IMR-90 (cell line): Measurements from ENCODE around the gene CRIM1.
A peak's percentile ranks its signal among the peaks of the same experiment; 100 is the strongest.

Source experiments
- CEBPB ChIP-seq: IDR thresholded peaks from 2 replicates; pipeline ENCODE4 v1.6.1; 2012; ENCODE audit warnings: low read depth, low read length, improper control_type of control experiment
- FOS ChIP-seq: fragments of 150-350 bp; IDR thresholded peaks from 2 replicates; pipeline ENCODE4 v1.6.1; 2016; ENCODE audit warnings: low read depth, low read length
- MAFK ChIP-seq: IDR thresholded peaks from 2 replicates; pipeline ENCODE4 v1.6.1; 2012; ENCODE audit warnings: low read depth, low read length, improper control_type of control experiment
- MXI1 ChIP-seq: IDR thresholded peaks from 2 replicates; pipeline ENCODE4 v1.6.1; 2012; ENCODE audit warnings: low read depth, mild to moderate bottlenecking, low read length, moderate library complexity, borderline replicate concordance
- POLR2A ChIP-seq: IDR thresholded peaks from 2 replicates; pipeline ENCODE4 v1.6.1; 2012; ENCODE audit warnings: mild to moderate bottlenecking, low read depth, low read length
- RFX5 ChIP-seq: IDR thresholded peaks from 2 replicates; pipeline ENCODE4 v1.8.0; 2012; ENCODE audit warnings: low read depth, mild to moderate bottlenecking, low read length, moderate library complexity
- SMC3 ChIP-seq: fragments of 150-350 bp; IDR thresholded peaks from 2 replicates; pipeline ENCODE4 v1.6.1; 2016; ENCODE audit warnings: low read depth, mild to moderate bottlenecking, antibody characterized with exemption, low read length, moderate library complexity
- TF ChIP-seq, protein P1 (sequence below): conservative IDR thresholded peaks from 2 replicates; pipeline ENCODE4 v1.5.1; 2012; ENCODE audit warnings: mild to moderate bottlenecking, low read depth, low read length, improper control_type of control experiment

DNA sequence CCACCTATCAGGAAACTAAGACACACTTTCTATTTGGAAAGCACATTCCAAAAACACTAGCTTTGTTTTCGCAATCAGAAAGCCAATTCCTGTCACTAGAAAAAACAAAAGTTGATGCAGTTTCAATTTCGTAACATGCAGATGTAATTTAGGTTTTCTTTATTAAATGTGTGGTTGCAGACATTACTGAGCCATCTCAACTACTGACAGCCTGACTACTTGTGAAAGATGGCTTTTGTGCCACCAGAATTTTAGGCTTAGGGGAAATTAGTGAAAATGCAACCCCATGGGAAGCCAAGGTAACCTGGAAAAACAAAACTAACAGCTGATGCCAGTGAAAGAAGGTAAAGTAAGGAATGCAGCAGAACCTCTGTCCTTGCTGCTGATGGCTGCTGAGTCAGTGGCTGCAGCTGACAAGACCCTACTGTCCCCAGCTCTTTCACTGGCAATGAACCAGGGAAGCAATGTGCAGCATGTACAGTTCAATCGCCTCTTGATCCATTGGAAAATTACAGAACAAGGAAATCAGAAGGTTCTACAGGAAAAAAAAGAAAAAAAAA lies 207.5 kb downstream of the CRIM1 start:
- TF ChIP-seq CEBPB (peak; percentile 89), FOS (no peak), SMC3 (no peak), POLR2A (no peak), RFX5 (no peak), MXI1 (no peak), MAFK (no peak)
- TF ChIP-seq, protein P1, sequence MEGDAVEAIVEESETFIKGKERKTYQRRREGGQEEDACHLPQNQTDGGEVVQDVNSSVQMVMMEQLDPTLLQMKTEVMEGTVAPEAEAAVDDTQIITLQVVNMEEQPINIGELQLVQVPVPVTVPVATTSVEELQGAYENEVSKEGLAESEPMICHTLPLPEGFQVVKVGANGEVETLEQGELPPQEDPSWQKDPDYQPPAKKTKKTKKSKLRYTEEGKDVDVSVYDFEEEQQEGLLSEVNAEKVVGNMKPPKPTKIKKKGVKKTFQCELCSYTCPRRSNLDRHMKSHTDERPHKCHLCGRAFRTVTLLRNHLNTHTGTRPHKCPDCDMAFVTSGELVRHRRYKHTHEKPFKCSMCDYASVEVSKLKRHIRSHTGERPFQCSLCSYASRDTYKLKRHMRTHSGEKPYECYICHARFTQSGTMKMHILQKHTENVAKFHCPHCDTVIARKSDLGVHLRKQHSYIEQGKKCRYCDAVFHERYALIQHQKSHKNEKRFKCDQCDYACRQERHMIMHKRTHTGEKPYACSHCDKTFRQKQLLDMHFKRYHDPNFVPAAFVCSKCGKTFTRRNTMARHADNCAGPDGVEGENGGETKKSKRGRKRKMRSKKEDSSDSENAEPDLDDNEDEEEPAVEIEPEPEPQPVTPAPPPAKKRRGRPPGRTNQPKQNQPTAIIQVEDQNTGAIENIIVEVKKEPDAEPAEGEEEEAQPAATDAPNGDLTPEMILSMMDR: no peak
